HG03196 (cell line): ENCODE data around the gene ABCA10.
"Not testable (repeated sequence)": the region's sequence is repeated elsewhere in the genome, so short reads cannot be mapped to it uniquely, and the experiment has no call there.

Experiments
- ATAC-seq: cut with Tn5 transposase; IDR thresholded peaks from one replicate; pipeline ENCODE4 v1.9.1; 2021; ENCODE audit not compliant: unreplicated experiment

ABCA10 gene, protein sequence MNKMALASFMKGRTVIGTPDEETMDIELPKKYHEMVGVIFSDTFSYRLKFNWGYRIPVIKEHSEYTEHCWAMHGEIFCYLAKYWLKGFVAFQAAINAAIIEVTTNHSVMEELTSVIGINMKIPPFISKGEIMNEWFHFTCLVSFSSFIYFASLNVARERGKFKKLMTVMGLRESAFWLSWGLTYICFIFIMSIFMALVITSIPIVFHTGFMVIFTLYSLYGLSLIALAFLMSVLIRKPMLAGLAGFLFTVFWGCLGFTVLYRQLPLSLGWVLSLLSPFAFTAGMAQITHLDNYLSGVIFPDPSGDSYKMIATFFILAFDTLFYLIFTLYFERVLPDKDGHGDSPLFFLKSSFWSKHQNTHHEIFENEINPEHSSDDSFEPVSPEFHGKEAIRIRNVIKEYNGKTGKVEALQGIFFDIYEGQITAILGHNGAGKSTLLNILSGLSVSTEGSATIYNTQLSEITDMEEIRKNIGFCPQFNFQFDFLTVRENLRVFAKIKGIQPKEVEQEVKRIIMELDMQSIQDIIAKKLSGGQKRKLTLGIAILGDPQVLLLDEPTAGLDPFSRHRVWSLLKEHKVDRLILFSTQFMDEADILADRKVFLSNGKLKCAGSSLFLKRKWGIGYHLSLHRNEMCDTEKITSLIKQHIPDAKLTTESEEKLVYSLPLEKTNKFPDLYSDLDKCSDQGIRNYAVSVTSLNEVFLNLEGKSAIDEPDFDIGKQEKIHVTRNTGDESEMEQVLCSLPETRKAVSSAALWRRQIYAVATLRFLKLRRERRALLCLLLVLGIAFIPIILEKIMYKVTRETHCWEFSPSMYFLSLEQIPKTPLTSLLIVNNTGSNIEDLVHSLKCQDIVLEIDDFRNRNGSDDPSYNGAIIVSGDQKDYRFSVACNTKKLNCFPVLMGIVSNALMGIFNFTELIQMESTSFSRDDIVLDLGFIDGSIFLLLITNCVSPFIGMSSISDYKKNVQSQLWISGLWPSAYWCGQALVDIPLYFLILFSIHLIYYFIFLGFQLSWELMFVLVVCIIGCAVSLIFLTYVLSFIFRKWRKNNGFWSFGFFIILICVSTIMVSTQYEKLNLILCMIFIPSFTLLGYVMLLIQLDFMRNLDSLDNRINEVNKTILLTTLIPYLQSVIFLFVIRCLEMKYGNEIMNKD (N-terminal part only)

DNA sequence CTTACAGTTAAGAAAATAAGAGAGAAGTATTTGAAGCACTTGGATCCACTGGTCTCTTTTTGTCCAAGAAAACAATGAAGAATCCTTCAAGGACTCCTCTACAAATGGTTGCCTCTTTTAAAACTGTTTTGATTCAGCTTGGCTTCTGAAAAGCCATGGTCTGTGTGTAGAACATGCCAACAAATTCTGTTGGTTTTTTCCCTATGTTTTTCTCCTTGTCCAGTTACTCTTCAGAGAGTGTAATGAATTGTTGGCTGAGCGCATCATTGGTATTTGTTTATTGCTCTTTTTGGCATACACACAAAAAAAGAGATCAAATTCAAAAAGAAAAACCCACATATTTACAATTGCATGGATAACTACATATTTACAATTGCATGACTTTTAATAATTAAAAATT lies at the start of gene ABCA10:
Gene ABCA10 (minus strand): TSS at position 249 of the 400 bp plus-strand sequence. CDS start 3,466 bp downstream, outside the sequence.
- no peak for ATAC-seq

DNA sequence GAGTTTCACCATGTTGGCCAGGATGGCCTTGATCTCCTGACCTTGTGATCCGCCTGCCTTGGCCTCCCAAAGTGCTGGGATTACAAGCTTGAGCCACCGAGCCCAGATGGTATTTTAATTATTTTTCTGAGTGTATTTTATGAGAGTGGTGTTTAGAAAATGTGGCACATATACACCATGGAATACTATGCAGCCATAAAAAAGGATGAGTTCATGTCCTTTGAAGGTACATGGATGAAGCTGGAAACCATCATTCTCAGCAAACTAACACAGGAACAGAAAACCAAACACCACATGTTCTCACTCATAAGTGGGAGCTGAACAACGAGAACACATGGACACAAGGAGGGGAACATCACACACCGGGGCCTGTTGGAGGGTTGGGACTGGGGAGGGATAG lies 47.7 kb upstream of the ABCA10 start:
- ATAC-seq: not testable (repeated sequence)

DNA sequence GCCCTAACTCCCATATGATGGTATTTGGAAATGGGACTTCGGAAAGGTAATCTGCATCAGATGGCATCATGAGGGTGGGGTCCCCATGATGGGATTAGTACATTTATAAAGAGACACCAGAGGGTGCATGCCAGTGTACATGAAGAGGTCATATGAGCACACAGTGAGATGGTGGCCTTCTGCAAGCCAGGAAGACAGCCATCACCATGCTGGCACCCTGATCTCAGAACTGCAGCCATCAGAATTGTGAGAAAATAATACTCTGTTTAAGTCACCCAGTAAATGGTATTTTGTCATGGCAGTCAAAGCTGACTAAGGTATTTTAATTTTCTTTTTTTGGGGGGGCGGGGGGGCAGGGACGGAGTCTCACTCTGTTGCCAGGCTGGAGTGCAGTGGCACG lies 47.1 kb upstream of the ABCA10 start:
- no peak for ATAC-seq

DNA sequence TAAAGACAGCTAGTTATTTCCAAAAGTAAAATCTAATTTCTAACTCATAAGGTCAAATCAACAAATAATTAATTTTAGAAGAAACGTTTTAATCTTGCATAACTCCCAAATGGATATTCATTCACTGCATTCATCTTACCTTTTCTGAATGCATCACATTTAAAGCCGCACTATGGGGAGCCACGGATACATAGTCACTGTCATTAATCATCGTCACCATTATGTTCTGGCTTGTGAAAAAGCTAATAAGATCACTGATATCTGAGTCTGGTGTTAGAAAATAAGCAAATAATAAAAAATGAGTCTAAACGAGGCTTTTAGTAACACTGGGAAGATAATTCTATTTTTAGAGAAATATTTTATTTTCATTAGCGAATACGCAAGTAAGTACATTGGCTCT lies 42.4 kb upstream of the ABCA10 start:
- no peak for ATAC-seq

DNA sequence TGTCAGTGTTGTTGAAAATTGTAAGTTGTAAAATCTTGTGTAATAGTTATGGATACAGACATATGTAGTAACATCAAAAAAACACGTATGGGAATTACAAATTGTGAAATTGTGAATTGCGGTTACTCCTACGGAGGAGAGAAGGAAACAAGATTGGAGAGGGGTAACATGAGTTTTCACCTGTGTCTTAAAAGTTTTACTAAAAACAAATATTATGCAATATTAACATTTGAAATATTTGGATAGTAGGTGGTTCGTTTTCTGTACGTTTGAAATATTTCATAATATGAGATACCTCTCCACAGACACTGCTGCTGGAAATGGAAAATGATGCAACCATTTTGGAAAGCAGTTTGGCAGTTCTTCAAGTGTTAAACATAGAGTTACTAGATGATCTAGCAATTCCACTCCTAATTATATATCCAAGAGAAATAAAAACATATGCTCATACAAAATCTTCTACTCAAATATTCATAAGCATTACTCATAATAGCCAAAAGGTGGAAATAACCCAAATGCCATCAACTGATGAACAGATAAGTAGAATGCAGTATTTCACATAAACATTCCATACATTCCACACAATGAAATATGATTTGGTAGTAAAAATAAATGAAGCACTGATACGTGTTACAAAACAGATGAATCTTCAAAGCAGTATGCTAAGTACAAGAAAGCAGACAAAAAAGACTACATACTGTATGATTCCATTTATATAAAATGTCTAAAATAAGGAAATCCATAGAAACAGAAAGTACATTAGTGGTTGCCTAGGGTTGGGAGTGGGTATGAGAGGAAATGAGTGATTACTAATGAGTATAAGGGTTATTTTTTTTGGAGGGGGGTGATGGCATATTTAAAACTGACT lies 40.7 kb upstream of the ABCA10 start:
- ATAC-seq: no peak

DNA sequence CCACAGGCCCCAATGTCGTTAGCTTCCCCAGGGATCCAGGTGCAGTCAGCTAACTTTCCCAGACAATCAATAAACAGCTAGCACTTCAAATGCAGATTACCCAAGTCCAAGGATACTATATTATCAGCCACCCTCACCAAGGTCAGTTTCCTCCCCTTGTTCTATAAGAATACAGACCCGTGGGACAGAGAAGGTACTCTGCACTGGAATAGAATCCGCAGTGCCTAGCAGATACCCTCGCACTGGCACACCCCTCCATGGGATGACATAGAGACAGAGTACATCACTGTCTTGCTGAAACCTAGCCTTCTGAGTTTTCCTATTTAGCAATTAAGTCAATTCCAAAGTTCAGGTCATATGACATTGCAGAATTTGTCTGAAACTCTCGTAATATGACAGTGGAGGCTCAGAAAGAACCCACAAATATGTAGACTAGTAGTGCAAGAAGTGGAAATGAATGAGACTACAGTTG lies 40.0 kb upstream of the ABCA10 start:
- no peak for ATAC-seq

DNA sequence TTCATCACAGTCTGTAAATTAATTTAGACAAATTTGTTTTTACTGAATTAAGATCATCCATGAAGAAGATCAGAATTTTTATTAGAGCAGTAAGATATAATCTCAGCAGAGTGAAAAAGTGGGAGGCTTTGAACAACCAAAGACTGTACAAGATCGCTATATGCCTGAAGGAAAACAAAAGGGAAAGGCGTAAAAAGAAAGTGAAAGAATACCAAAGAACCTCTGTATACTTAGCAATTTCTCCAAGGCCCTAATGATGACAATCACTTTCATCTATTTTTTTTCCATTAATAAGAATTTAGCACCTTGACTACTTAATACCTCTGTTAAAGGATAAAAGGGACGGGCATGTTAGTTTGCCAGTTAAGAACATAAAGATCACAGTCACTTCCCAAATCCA lies 38.6 kb upstream of the ABCA10 start:
- no peak for ATAC-seq

DNA sequence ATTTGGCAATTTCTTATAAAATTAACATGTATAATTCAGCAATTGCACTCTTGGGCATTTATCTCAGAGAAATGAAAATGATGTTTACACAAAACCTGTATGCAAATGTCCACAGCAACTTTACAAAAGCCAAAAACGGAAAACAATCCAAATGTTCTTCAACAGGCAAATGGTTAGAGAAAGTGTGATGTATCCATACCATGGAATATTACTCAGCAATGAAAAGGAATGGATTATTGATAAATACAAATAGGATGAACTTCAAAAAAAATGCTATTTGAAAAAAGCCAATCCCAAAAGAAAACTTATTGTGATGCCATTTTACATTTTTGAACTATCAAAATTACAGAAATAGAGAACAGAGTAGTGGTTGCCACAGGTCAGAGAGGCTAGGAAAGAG lies 37.2 kb upstream of the ABCA10 start:
- no peak for ATAC-seq

DNA sequence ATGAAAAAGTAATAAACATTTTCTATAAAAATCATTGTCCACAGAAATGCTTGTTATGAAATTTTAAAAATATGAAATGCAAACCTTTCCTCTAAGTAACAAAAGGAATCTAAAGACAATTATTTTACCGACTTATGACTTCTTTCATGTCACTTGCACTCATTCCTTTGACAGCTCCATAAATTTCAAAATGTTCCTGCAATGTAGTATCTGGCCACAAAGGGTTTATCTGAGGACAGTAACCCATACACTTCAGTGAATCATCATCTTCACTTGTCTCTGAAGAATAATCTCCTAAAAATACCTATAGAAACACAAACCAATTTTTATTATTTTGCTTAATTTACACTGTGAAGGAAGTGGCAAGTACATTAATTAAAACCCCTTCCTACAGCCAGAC lies 25.6 kb upstream of the ABCA10 start:
- ATAC-seq: no peak

DNA sequence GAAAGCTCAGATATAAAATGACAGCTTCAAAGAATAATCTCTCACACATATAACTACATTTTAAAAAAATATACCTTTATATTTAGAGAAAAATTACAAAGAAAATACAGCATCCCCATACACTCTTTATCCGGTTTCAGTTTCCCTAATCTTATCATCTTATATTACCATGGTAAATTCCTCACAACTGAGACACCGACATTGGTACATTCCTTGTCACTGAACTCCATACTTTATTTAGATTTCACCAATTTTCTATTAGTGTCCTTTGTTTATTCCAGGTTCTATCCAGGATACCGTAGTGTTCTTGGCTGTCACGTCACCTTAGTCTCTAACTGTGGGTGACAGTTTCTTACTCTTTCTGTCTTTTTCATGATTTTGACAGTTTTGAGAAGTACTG lies 22.0 kb upstream of the ABCA10 start:
- ATAC-seq: no peak

DNA sequence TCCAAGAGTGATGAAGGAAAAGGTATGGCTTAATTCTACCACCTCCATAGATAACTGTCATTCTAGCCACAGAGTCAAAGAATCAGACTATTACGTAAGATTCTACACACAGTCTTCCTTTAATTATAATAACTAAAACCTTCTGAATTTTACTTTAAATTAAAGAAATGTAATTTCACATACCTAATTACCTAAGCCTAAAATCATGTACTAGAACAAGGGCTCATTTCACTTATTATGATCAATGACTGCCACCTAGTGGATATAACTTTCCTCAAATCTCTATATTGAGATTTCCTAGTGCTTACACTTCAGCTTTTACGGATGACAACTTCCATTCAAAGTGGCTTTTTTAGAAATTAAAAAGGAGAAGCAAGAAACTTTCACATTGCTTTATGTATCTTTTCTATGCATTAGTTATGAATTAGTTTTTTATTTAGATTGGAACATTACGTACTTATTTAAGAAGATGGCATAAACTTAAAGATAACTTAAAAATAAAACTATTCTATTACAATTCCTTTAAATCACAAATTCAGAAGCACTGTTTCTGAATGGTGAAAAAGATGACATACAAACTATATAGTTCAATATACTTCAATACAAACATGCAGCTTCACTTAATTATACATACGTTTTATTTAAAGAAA lies 18.2 kb upstream of the ABCA10 start:
- ATAC-seq: no peak

DNA sequence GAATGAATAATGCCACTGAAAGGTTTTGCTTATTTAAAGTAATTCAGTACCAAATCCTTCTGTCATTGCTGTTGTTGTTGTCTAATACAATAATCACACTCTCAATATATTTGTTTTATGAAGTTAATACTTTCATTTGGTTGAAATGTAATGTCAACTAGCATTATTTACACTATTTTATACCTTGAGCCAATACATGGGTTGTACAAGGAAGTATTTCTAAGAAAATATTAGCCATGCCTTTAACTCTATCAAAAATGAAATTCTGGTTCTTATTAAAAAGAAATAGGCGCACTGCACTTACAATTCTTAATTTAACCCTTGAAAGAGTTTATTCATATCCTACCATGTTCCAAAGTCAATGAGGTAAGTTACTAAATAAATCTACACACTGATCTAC lies 17.6 kb upstream of the ABCA10 start:
- ATAC-seq: no peak

DNA sequence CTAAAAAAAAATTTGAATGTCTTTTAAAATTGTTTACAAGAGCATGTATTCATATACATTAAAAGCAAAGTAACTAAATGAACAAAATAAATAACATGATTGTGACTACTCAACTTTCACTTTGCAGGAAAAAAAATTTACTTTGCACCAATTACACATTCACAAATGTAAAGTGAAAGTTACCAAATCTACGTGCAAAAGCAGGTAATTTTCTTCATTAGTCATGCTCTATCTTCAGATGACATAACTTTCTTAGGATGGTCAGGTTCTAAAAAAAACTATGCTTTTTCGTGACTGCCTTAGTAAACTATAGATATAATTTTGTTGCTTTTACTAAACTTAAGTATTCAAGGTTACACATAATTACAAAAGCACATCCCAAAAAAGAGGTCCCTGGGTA lies 17.0 kb upstream of the ABCA10 start:
- ATAC-seq: no peak

DNA sequence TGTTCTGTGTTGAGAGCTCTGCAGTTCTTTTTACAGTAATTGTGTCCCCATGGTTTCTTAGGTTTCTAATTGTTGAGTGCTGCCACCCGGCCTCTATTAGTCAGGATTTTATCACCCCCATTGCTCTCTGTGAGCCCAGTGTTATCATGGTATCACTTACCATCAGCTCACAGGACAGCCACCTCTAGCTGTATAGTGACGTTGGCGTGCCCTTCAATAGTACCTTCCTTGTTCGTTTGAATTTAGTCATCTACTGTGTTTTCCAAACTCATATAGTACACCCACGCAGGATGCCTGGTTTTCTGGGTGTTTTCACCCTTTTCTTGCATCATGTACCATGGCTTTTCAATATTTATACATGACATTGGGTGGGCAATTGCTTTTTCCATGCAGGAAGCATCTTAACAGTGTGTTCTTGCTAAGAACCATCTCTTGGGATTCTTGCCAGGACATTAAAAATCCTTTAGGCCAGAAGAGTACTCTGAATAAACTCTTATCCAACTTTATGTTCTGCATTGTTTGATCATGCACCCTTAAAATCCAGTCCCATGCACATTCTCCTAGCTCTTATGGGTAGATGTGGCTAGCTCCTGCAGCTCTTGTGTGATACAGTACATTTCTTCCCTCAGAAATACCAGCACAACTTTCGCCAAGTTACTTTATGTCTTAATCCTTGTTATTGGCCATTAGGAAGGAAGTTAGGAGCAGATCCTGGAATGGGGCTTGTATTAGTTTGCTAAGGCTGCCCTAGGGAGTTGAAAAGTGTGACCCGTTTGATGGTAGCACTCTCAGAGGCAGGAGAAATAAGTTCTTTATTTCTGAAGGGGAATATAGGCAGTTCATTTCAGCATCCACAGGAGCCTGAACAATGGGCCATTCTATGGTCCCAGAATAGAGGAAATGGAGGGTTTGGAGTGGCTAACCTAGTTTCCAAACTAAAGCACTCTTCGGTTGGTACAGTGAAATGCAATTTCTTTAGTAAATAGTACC lies 11.3 kb upstream of the ABCA10 start:
- ATAC-seq: no peak

DNA sequence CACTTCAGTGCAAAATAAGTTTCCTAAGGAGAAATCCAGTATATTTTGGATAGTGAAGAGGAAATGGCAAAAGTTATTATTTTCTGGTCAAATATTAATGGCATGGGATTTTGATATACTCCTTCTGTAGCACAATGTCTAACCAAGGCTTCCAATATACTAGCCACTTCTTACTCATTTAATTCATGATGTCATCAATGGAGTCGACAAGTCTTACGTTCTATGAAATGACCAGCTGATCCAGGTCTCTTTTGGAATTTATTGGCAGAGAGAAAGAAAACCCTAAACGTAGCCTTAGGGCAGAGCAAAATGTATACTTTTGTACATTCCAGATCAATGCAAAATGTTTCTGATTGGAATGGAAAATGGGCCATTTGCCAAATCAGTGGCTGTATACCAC lies 8.3 kb upstream of the ABCA10 start:
- no peak for ATAC-seq

DNA sequence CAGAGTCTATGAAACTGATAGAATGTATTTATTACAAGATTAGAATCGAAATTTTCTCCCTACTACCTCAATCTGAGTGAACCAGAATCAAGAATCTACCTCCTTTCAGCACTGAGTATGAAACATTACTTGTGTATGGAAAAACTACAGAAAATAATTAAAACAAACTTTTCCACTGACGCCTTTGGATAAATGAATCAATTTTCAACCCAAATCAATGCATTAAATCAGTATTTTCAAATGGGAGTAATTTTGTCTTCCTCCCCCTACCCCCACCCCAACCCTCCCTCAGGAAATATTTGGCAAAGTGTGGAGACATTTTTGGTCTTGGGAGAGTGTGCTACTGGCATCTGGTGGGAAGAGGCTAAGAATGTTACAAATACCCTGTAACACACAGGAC lies 7.8 kb upstream of the ABCA10 start:
- ATAC-seq: no peak

DNA sequence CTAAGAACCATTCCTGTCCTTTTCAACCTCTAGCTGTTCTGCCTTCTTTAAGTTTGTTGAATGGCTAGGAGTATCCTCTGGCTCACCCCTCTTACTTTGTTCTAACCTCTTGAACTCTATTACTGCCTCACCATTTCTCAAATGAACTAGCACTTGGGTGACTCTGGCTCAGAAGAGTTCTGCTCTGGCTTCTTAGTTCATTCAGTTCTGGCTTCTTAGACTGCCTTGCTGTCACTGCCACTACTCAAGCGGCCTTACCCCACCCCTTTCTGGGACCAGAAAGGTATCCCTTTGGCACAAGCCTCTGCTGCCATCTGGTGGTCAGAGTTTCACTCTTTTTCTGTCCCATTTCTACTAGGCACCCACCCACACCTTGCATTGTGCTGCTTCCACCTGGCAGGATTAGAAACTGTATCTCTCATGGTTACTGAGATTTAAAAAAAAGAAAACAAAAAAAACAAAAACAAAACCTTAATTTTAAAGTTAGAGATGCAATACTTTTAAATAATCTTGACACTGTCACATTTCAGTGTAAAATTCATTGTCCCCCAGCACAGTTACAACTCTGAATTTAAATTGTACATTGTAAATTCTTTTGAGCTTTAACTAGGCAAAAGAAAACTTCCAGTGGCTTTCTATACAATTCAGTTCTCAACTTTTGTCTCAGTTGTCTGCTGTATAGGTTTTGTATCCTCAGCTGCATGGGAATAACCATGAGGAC lies 6.9 kb upstream of the ABCA10 start:
- ATAC-seq: peak; percentile 87

DNA sequence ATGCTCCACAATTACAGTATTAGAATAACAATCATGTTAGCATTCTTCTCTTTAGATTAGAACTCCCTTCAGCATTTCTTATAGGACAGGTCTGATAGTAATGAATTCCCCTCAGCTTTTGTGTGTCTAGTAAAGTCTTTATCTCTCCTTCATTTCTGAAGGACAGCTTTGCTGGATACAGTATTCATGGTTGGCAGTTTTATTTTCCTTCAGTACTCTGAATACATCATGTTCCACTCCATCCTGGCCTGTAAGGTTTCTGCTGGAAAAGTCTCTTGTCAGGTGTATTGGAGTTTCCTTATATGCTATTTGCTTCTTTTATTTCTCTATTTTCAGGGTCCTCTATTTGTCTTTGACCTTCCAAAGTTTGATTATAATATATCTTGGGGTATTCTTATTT lies 4.0 kb upstream of the ABCA10 start:
- no peak for ATAC-seq
